Measurements from ENCODE around the gene CNTFR. TPM values are rescaled to one million over a fixed set of nuclear protein-coding genes. Genes with fewer than 3 reads are reported as not detected.

The CNTFR gene
- total RNA-seq, 1 donor from 2014 or later: 8.3 TPM

DNA sequence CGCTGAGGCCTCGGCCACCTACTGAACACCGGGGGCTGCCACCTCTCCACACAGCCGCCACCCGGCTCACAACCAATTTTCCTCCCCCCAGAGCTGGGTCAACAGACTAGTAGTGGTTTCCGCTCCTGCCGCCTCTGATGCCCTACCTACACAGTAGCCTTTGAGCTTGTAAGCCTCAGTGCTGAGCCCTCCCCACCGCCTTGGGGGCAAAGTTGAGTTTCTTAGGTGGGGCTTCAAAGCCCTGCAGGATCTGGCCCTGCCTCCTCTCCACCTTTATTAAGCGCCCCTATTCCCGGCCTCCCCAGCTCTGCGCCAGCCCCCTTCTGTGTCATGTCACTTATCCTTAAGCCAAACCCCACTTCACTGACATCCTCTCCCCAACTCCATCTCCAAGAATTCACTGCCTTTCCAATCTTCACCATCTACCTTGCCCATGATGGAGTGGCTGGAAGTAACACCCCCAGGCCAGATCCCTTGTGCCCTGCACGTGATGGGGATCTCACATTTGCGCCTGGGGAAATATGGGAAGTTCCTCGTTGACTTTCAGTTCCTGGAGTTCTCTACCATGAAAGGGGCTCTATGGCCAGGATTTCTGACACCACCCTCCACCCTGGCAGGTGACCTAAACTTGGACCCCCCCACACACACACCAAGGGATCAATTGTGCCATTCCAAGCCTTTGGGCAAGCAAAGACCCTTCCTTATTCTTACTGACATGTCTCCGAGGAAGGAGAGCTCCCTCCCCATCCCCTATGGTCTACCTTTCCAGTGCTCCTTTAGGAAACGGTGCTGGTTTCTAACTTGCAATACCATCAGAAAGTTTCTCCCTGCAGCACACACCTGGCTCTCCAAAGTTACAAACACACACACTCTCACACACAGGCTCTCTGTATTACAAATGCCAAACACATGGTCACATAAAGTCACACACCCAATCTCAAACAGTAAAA, 2.7 kb upstream of the CNTFR start:
- DNase-seq (ENCODE audit: extremely low spot score in 2 of 2): no peak
- H3K4me1 ChIP-seq: peaks cover 58% of the 10 kb centered on the region
- no peak overlapping the region for H3K4me3 ChIP-seq
- intact Hi-C loops (cut with DNase I): loop anchor here (5.0 to 10.0 kb wide), 2 partner anchors 45 to 187 kb away; no protein-coding TSS in a partner anchor
- H3K9me3 ChIP-seq: no peaks in the 10 kb centered on the region
- no peaks in the 10 kb centered on the region for H3K27me3 ChIP-seq
- no peaks in the 10 kb centered on the region for H3K36me3 ChIP-seq
- peak overlapping the region; percentile 84 for H3K27ac ChIP-seq
- no peak for TF ChIP-seq POLR2AphosphoS5 (IDR thresholded peaks at IDR 0.05; ENCODE audit: insufficient read depth in 1 of 2, low read depth in 1 of 2)
- no peak for TF ChIP-seq POLR2A (IDR thresholded peaks at IDR 0.05)
- TF ChIP-seq, protein P1, sequence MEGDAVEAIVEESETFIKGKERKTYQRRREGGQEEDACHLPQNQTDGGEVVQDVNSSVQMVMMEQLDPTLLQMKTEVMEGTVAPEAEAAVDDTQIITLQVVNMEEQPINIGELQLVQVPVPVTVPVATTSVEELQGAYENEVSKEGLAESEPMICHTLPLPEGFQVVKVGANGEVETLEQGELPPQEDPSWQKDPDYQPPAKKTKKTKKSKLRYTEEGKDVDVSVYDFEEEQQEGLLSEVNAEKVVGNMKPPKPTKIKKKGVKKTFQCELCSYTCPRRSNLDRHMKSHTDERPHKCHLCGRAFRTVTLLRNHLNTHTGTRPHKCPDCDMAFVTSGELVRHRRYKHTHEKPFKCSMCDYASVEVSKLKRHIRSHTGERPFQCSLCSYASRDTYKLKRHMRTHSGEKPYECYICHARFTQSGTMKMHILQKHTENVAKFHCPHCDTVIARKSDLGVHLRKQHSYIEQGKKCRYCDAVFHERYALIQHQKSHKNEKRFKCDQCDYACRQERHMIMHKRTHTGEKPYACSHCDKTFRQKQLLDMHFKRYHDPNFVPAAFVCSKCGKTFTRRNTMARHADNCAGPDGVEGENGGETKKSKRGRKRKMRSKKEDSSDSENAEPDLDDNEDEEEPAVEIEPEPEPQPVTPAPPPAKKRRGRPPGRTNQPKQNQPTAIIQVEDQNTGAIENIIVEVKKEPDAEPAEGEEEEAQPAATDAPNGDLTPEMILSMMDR (IDR thresholded peaks at IDR 0.05): peak in 1 of 3 experiments; percentile 4

DNA sequence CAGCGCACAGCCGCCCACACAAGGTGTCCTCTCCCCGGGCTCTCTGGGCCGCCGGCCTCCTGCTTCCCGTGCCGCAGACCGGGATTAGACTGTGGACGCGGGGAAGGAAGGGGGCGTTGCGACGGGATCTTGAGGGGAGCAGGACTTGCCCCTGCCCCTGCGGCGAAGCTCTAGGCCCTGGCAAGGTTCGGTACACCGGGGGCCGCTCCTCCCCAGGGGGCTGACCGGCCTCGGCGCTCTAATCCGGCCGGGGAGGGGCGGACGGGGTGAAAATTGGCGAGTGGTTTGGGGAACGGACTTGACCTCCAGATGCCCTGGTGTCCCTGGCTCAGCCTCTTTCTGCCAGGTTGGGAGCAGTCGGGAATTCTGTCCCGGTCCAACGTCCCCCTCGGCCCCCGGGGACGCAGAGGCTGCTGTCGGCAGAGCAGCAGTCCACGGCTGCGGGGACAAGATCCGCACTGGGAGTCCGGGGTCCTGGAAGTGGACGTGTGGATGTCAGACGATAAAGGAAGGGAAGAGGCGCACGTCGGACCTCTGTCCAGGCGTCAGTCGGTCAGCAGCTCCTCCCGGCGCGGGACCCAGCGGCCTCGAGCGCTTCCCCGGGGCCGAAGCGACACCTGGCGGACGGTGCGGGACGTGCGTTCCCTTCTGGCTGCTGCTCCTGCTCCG, 1.9 kb upstream of the CNTFR start:
- intact Hi-C loops (cut with DNase I): loop anchor here (5.0 to 10.0 kb wide), 2 partner anchors 44 to 187 kb away; no protein-coding TSS in a partner anchor
- TF ChIP-seq POLR2AphosphoS5 (IDR thresholded peaks at IDR 0.05; ENCODE audit: insufficient read depth in 1 of 2, low read depth in 1 of 2): peak in 1 of 2 donors; percentile 23
- TF ChIP-seq POLR2A (IDR thresholded peaks at IDR 0.05): no peak
- TF ChIP-seq, protein P1 (IDR thresholded peaks at IDR 0.05): peak; percentile 88 to 90 (median 90)
- Histone ChIP-seq H3K4me3 (peak overlapping the region; percentile 52 to 68), H3K27me3 (no peaks in the 10 kb centered on the region), H3K27ac (peak overlapping the region; percentile 84), H3K4me1 (peaks cover 58% of the 10 kb centered on the region), H3K36me3 (no peaks in the 10 kb centered on the region), H3K9me3 (no peaks in the 10 kb centered on the region)
- no peak for DNase-seq (ENCODE audit: extremely low spot score in 2 of 2)

DNA sequence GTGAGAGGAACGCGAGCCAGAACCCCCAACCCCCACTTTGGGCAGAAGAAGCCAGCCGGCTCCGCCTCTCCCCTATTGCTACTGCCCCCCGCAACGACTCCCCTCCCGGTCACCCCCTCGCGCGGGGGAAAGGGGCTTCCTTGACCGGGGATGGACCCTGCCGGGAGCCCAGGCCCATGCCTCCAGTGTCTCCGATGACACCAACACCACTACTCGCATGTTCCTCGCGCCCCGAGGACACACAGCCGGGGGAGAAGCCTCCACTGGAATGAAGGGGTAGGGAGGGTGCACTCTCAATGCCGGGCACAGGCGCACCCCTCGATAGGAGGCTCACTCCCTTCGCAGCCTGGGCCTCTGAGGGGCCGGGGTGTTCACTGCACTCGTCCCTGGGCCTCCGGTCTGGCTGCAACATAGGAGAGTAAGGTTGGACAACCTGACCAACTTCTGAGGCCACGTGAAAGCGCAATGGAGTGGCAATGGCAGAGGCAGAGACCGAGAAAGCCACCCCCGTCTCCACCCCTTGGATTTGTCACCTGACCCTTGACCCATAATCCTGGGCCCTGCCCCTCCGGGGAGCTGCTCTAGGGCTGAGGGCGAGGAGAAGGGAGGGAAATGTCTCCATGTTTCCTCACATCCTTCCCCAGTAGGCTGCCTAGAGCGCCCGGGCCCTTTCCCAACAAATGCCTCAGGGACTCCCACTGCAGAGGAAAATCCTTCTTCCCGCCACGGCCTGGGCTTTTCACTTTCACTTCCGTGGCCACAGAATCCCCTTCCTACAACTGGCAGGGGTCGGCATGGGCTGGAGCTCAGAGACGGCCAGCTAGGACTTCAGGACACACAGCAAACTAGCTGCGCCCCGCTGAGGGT, 1.1 kb upstream of the CNTFR start:
- intact Hi-C loops (cut with DNase I): loop anchor here (5.0 to 10.0 kb wide), 2 partner anchors 43 to 186 kb away; no protein-coding TSS in a partner anchor
- no peaks in the 10 kb centered on the region for H3K27me3 ChIP-seq
- H3K4me3 ChIP-seq: peak overlapping the region; percentile 52 to 68
- H3K27ac ChIP-seq: peak overlapping the region; percentile 82
- DNase-seq (ENCODE audit: extremely low spot score in 2 of 2): no peak
- peaks cover 58% of the 10 kb centered on the region for H3K4me1 ChIP-seq
- no peak for TF ChIP-seq POLR2AphosphoS5 (IDR thresholded peaks at IDR 0.05; ENCODE audit: insufficient read depth in 1 of 2, low read depth in 1 of 2)
- TF ChIP-seq, protein P1 (IDR thresholded peaks at IDR 0.05): no peak
- no peak for TF ChIP-seq POLR2A (IDR thresholded peaks at IDR 0.05)
- no peaks in the 10 kb centered on the region for H3K9me3 ChIP-seq
- no peaks in the 10 kb centered on the region for H3K36me3 ChIP-seq

DNA sequence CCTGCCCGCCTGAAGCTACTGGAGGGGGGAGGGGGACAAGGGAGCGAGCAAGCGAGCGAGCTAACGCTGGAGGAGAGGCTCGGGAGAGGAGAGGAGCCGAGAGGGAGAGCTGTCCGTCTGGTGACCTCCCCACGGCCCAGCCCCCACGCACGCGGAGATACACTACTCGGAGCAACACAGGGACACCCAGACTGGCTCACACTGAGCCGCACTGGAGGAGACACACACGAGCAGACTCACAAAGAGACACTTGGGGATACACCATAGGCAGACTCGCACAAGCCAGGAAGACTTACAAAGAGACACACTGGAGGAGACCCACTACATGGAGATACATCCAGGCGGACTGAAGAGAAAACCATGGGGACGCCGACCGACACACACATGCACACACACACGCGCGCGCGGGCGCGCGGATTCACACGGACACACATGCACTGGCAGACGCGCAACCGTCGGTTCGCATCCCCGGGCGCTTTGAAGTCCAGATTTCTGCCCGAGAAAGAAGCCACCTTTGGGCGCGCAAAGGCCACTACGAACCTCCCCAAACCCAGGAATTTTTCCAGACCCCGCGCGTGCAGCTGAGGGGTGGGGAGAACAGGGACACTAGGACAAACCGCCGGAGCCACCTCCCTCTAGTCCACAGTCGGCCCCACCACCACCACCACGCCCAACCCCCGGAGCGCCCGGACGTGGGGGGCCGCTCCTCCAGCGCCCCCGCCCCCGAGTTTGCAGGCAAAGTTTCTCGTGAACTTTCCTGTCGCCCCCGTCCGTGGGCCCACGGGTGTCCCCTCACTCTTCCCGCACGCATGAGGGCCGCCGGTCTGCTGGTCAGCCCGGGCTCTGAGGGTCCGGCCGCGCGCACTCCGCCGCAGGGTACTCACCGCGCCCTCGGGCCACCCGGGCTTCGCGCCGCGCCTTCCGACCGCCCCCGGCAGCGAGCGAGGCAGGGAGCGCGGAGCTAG, 571 bp downstream of the CNTFR start:
- no peaks in the 10 kb centered on the region for H3K27me3 ChIP-seq
- no peaks in the 10 kb centered on the region for H3K36me3 ChIP-seq
- peak overlapping the region; percentile 82 for H3K27ac ChIP-seq
- H3K4me1 ChIP-seq: peaks cover 52% of the 10 kb centered on the region
- no peak for DNase-seq (ENCODE audit: extremely low spot score in 2 of 2)
- H3K9me3 ChIP-seq: no peaks in the 10 kb centered on the region
- peak overlapping the region; percentile 52 to 68 for H3K4me3 ChIP-seq
- TF ChIP-seq, protein P1 (IDR thresholded peaks at IDR 0.05): no peak
- TF ChIP-seq POLR2A (IDR thresholded peaks at IDR 0.05): no peak
- no peak for TF ChIP-seq POLR2AphosphoS5 (IDR thresholded peaks at IDR 0.05; ENCODE audit: insufficient read depth in 1 of 2, low read depth in 1 of 2)
- intact Hi-C loops (cut with DNase I): no loop called here
